Lung (tissue), 12 donors: ENCODE measurements around the gene DHRS11. TPM values are rescaled to one million over a fixed set of nuclear protein-coding genes. Genes with fewer than 3 reads are reported as not detected.

Experiments
- ATAC-seq: fragments of 200-7000 bp; cut with Tn5 transposase; one replicate; pipeline ENCODE4 v1.9.1; 2020; ENCODE audit warnings: moderate number of reproducible peaks; ENCODE audit not compliant: insufficient read depth, low FRiP score
- DNase-seq, 3 donors: peaks; one replicate each; pipeline ENCODE4 v3.0.0-alpha.2; 2013 to 2017
- H3K27ac ChIP-seq, 2 donors: one replicate each; pipeline ENCODE4 v1.5.1; 2013; ENCODE audit warnings: mild to moderate bottlenecking in 2 of 2, moderate library complexity in 2 of 2, control low read depth in 1 of 2, inconsistent platforms in 1 of 2, low read depth in 1 of 2, low read length in 1 of 2
- H3K27me3 ChIP-seq, 3 donors: one replicate each; pipeline ENCODE4 v1.5.1; 2013; ENCODE audit warnings: low read length in 2 of 3; ENCODE audit not compliant: control insufficient read depth in 3 of 3, insufficient read depth in 3 of 3
- H3K36me3 ChIP-seq, 4 donors: one replicate each; pipeline ENCODE4 v1.5.1; 2013; ENCODE audit warnings: low read length in 4 of 4, mild to moderate bottlenecking in 1 of 4, moderate library complexity in 1 of 4; ENCODE audit not compliant: control insufficient read depth in 4 of 4, insufficient read depth in 4 of 4
- H3K4me1 ChIP-seq, 5 donors: one replicate each; pipeline ENCODE4 v1.5.1; 2013; ENCODE audit warnings: low read length in 5 of 5, mild to moderate bottlenecking in 2 of 5, moderate library complexity in 1 of 5; ENCODE audit not compliant: control insufficient read depth in 5 of 5, insufficient read depth in 5 of 5
- H3K4me3 ChIP-seq: one replicate; pipeline ENCODE4 v1.5.1; 2013; ENCODE audit warnings: mild to moderate bottlenecking, control low read depth, moderate library complexity
- H3K9ac ChIP-seq, 2 donors: one replicate each; pipeline ENCODE4 v1.5.1; 2013; ENCODE audit warnings: low read length in 2 of 2, control low read depth in 1 of 2; ENCODE audit not compliant: insufficient read depth in 1 of 2
- H3K9me3 ChIP-seq, 4 donors: one replicate each; pipeline ENCODE4 v1.5.1; 2013; ENCODE audit warnings: low read length in 3 of 4, mild to moderate bottlenecking in 1 of 4, moderate library complexity in 1 of 4; ENCODE audit not compliant: control insufficient read depth in 4 of 4, insufficient read depth in 3 of 4
- WGBS, 2 donors: extraction: QIAGEN DNeasy Blood & Tissue Kit; methylation state at CpG; one replicate each; pipeline ENCODE4 v1.1.7; 2013; 5-methylcytosine and 5-hydroxymethylcytosine counted together
- polyA plus RNA-seq, 2 donors: library from polyadenylated mRNA; stranded (reverse); fragments of 200-250 nt; gene quantifications; one replicate each; pipeline ENCODE4 v1.2.1, GENCODE V29; 2013
- total RNA-seq, 2 donors: library from RNA; depleted of rRNA in 1 of 2; stranded (reverse); fragments of >200 nt in 1 of 2; gene quantifications; one replicate each; pipeline ENCODE4 v1.2.1, GENCODE V29; 2014 to 2021
- TF ChIP-seq, protein P1 (sequence below): IDR thresholded peaks from 2 replicates; pipeline ENCODE4 v1.5.1; 2012; ENCODE audit warnings: mild to moderate bottlenecking; ENCODE audit errors: control extremely low read depth, extremely low read depth
- donor health status: control.
- donor health status: control.
- donor health status: Bipolar disorder and iron deficiency.
- donor health status: healthy.
- donor health status: DM: yes; HTN: yes; CAD: no.

The DHRS11 gene
- total and polyA plus RNA-seq, 4 donors = 3.7 to 9.1 (median 5.7) TPM

DNA sequence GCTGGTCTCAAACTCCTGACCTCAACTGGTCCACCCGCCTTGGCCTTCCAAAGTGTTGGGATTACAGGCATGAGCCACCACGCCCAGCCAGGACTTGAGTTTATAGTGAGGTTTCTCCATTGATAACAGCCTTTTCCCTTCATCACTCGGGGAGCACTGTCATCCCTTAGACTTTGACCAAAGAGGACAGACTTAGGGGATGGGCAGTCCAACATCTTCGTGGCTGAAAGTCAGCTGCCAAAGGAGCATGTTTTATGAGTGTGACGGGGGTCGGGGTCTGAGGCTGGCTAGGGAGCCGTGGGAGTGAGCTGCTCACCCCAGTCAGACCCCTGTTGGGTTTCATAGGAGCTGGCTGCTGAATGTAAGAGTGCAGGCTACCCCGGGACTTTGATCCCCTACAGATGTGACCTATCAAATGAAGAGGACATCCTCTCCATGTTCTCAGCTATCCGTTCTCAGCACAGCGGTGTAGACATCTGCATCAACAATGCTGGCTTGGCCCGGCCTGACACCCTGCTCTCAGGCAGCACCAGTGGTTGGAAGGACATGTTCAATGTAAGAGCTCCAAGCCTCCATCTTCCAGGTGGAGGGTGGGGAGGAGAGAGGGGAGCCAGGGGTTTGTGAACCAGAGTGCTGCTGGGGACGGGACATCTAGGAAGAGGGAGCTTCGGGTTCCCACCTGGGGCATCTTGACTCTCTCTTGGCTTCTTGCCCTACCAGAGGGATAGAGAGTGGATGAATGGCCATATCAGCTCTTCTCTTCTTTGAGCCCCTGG is 3.1 kb downstream of the DHRS11 start:
- Histone ChIP-seq H3K27ac (no peak overlapping the region), H3K4me3 (no peak overlapping the region), H3K9ac (no peak overlapping the region), H3K9me3 (no peaks in the 10 kb centered on the region), H3K27me3 (no peaks in the 10 kb centered on the region), H3K36me3 (peaks cover 0 to 2% (median 0%) of the 10 kb centered on the region in 4 donors), H3K4me1 (peaks cover 0 to 14% (median 11%) of the 10 kb centered on the region in 5 donors)
- DNase-seq = no peak
- WGBS, 2 donors = 86 to 91% methylated on average over 13 of the region's 13 CpGs
- ATAC-seq = no peak
- TF ChIP-seq, protein P1, sequence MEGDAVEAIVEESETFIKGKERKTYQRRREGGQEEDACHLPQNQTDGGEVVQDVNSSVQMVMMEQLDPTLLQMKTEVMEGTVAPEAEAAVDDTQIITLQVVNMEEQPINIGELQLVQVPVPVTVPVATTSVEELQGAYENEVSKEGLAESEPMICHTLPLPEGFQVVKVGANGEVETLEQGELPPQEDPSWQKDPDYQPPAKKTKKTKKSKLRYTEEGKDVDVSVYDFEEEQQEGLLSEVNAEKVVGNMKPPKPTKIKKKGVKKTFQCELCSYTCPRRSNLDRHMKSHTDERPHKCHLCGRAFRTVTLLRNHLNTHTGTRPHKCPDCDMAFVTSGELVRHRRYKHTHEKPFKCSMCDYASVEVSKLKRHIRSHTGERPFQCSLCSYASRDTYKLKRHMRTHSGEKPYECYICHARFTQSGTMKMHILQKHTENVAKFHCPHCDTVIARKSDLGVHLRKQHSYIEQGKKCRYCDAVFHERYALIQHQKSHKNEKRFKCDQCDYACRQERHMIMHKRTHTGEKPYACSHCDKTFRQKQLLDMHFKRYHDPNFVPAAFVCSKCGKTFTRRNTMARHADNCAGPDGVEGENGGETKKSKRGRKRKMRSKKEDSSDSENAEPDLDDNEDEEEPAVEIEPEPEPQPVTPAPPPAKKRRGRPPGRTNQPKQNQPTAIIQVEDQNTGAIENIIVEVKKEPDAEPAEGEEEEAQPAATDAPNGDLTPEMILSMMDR = no peak

DNA sequence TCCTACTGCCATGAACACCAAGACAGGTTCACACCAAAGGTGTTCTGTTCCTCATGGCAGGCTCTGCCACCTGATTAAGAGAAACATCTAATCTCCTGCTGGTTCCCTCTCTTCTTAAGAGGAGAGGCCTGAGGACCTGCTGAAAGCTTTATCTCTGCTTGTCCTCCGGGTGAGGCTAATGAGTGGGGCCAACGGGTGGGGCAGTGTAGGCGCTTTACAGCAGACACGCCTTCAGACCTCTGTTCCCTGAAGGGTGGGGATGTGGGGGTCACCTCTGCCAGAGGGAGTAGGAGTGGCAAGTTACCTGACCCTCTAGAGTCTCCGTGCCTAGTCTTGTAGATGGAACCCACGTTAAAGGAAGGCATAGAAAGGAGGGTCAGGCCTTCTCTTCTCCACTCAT is 5.5 kb downstream of the DHRS11 start:
- no peak for DNase-seq

DNA sequence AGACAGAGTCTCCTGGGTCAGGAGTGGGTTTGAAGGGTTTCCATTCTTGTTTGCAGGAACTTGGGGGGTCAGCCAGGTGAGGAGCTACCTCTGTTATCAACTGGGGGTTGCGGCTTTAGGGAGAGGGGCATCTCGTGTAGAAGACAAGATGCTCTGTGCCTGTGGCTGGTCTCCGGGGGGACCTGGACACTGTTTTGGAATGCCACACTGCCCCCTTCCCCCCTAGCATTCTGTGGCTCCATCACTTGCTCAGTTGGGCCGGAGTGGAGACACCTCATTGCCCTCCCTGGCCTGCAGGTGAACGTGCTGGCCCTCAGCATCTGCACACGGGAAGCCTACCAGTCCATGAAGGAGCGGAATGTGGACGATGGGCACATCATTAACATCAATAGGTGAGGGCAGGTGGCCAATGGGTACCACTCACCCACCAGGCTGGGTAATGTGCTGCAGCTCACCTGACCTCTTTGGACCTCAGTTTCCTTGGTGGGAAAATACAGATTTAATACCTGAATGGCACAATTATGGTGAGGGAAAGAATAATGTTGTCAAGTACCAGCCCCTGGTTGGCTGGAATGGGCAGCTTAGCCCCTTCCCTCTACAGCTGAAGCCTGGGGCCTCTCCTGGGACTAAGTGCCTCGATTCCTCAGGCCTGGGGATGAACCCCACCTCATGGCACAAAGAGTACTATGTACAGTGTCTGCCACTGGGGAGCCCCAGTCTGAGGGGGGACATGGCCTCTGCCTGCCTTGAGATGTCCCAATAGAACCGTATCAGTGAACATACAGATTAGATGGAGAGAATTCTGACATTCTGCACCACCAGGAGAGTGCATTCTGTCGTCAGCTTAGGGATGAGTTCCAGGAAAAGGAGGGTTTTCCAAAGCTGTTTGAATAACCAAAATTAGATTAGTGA is 6.4 kb downstream of the DHRS11 start:
- Histone ChIP-seq H3K9ac (no peak overlapping the region), H3K27me3 (no peaks in the 10 kb centered on the region), H3K9me3 (no peaks in the 10 kb centered on the region), H3K4me3 (no peak overlapping the region), H3K36me3 (no peaks in the 10 kb centered on the region), H3K4me1 (peaks cover 0 to 19% (median 6%) of the 10 kb centered on the region in 5 donors), H3K27ac (no peak overlapping the region)
- 92 to 95% methylated on average over 11 of the region's 11 CpGs for WGBS, 2 donors
- no peak for DNase-seq
- ATAC-seq = no peak
- TF ChIP-seq, protein P1 = no peak

More for the DNA sequence above, 5.5 kb downstream of the DHRS11 start:
- Histone ChIP-seq H3K27me3 (no peaks in the 10 kb centered on the region), H3K4me1 (peaks cover 3 to 21% (median 7%) of the 10 kb centered on the region in 5 donors), H3K9me3 (no peaks in the 10 kb centered on the region), H3K4me3 (no peak overlapping the region), H3K36me3 (no peaks in the 10 kb centered on the region), H3K27ac (no peak overlapping the region), H3K9ac (no peak overlapping the region)
- ATAC-seq = no peak
- WGBS, 2 donors = 88 to 95% methylated on average over 6 of the region's 6 CpGs
- TF ChIP-seq, protein P1 = no peak
